ENCODE measurements around the gene SUGT1. TPM values are rescaled to one million over a fixed set of nuclear protein-coding genes. Genes with fewer than 3 reads are reported as not detected.
A peak's percentile ranks its signal among the peaks of the same experiment; 100 is the strongest.

Gene SUGT1
- total and polyA plus RNA-seq, 8 donors, result 7.0 to 44.6 (median 35.0) TPM

DNA sequence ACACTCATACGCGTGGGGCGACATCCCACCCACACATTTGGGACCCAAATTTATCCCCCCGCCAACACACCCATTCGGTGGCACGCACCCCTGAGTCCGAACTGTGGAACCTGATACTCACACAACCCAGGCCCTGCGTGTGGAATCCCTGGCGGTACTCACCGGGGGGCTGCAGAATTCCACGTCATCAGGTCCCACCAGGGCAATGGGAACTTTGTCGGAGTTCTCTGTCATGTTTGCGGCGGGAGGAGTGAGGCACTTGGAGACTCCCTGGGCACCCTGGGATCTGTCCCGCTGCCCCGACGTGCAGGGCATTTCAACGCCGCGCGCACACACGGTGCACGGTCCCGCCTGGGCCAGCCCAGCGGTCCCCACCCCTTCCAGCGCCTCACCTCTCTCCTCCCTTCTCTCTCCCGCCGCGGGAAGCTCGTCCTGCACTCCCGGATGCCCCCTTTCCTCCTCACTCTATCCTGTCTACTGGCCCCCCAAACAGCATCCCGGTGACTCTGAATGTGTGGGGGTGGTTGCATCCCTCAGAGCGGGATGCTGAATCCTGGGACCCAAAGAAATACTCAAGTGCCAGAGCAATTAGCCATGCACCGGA, 86.9 kb downstream of the SUGT1 start, which contains the start of gene CNMD:
CNMD (minus strand) TSS at position 353 of the 604 bp plus-strand sequence; CDS start at position 234, 119 bp downstream.
- no peaks in the 10 kb centered on the region for H3K36me3 ChIP-seq
- intact Hi-C loops (cut with DNase I; ENCODE audit: low total_unique reads), result no loop called here
- TF ChIP-seq POLR2A (IDR thresholded peaks at IDR 0.05) (no peak), EP300 (IDR thresholded peaks at IDR 0.05) (no peak), POLR2AphosphoS5 (IDR thresholded peaks at IDR 0.05) (no peak)
- TF ChIP-seq, protein P1, sequence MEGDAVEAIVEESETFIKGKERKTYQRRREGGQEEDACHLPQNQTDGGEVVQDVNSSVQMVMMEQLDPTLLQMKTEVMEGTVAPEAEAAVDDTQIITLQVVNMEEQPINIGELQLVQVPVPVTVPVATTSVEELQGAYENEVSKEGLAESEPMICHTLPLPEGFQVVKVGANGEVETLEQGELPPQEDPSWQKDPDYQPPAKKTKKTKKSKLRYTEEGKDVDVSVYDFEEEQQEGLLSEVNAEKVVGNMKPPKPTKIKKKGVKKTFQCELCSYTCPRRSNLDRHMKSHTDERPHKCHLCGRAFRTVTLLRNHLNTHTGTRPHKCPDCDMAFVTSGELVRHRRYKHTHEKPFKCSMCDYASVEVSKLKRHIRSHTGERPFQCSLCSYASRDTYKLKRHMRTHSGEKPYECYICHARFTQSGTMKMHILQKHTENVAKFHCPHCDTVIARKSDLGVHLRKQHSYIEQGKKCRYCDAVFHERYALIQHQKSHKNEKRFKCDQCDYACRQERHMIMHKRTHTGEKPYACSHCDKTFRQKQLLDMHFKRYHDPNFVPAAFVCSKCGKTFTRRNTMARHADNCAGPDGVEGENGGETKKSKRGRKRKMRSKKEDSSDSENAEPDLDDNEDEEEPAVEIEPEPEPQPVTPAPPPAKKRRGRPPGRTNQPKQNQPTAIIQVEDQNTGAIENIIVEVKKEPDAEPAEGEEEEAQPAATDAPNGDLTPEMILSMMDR (IDR thresholded peaks at IDR 0.05), result no peak
- peaks cover 11 to 16% (median 13%) of the 10 kb centered on the region in 4 donors for H3K4me1 ChIP-seq
- no peak within 1 kb of the TSS for H3K27ac ChIP-seq
- 7 to 13% (median 9%) methylated on average over 22 to 34 of the region's 34 CpGs for WGBS, 5 donors
- peaks cover 0 to 9% (median 2%) of the 10 kb centered on the region in 4 donors for H3K9me3 ChIP-seq
- DNase-seq, result peak in 1 of 2 donors; percentile 11
- peak within 1 kb of the TSS; percentile 31 to 45 (median 35) for H3K4me3 ChIP-seq
- H3K27me3 ChIP-seq, result peaks cover 10 to 58% (median 25%) of the 10 kb centered on the region in 3 donors

DNA sequence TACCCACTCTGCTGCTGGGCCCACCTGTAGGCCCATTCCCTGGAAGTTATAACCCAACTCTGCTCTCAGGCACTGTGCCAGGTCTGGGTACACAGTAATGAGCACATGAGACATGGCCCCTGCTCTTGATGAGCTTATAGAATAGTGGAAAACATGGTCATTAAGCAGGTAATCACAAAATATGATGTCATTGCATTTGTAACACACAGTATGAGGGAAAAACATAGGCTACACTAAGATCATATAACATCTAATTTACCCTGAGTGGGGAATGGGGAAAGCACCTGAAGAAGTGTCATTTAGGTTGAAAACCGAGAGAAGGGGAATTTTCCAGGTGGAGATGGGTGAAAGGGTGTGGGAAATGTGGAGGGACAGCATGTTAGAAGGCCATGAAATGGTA, 90.9 kb downstream of the SUGT1 start:
- intact Hi-C loops (cut with DNase I; ENCODE audit: low total_unique reads), result no loop called here
- no peak for TF ChIP-seq EP300 (IDR thresholded peaks at IDR 0.05)
- TF ChIP-seq POLR2A (IDR thresholded peaks at IDR 0.05), result no peak
- TF ChIP-seq, protein P1 (IDR thresholded peaks at IDR 0.05), result no peak
- Histone ChIP-seq H3K27ac (no peak overlapping the region), H3K9me3 (peaks cover 0 to 9% (median 2%) of the 10 kb centered on the region in 4 donors), H3K27me3 (peaks cover 10 to 46% (median 24%) of the 10 kb centered on the region in 3 donors), H3K36me3 (no peaks in the 10 kb centered on the region), H3K4me3 (no peak overlapping the region), H3K4me1 (peaks cover 10 to 13% (median 12%) of the 10 kb centered on the region in 4 donors)
- WGBS, 5 donors, result 58 to 74% (median 71%) methylated on average over 1 of the region's 1 CpG
- no peak for DNase-seq

DNA sequence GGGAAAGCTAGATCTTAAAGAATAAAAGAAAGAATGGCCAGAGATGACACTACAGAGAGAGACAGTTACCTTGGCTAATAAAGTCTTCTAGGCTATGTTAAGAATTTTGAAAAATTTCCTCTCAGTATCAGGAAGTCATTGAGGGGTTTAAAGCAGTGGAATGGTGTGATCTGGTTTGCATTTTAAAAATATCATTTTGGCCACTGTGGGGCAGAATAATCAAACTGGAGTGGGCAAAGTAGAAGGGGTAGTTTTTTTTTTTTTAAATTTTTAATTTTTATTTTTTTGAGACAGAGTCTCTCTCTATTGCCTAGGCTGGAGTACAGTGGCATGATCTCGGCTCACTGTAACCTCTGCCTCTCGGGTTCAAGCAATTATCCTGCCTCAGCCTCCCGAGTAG, 91.4 kb downstream of the SUGT1 start:
- Histone ChIP-seq H3K27ac (no peak overlapping the region), H3K36me3 (no peaks in the 10 kb centered on the region), H3K9me3 (peaks cover 0 to 9% (median 2%) of the 10 kb centered on the region in 4 donors), H3K4me1 (peaks cover 6 to 9% (median 7%) of the 10 kb centered on the region in 4 donors), H3K4me3 (no peak overlapping the region), H3K27me3 (peaks cover 6 to 41% (median 20%) of the 10 kb centered on the region in 3 donors)
- no peak for DNase-seq
- WGBS, 5 donors, result 82 to 96% (median 93%) methylated on average over 3 of the region's 3 CpGs
- intact Hi-C loops (cut with DNase I; ENCODE audit: low total_unique reads), result no loop called here
- TF ChIP-seq POLR2A (IDR thresholded peaks at IDR 0.05), result no peak
- TF ChIP-seq EP300 (IDR thresholded peaks at IDR 0.05), result no peak
- TF ChIP-seq, protein P1 (IDR thresholded peaks at IDR 0.05), result no peak
- no peak for TF ChIP-seq POLR2AphosphoS5 (IDR thresholded peaks at IDR 0.05)

DNA sequence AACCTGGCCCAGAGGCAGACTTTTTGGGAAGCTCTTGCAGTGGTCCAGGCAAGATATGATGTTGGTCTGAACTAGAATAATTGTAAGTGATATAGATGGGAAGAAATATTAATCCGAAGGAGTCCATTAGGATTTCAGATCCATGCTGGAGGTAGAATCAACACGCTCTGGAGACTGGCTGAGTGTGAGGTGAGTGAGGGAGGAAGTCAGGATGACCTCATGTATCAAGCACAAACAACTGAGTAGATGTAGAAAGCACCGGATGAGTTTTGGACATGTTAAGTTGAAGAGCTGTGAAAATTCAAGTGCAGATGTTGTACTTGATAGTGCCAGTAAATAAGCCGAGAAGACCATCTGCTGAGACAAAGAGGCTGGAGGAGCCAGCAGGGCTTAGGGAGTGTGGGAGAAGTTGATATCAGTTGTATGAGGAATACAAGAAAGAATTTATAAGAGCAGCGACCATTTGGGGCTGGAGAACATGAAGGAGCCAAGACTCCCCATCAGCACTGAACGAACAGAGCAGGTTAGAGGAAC, 92.3 kb downstream of the SUGT1 start:
- 52 to 73% (median 69%) methylated on average over 6 of the region's 6 CpGs for WGBS, 5 donors
- H3K4me1 ChIP-seq, result no peaks in the 10 kb centered on the region
- no peak overlapping the region for H3K27ac ChIP-seq
- intact Hi-C loops (cut with DNase I; ENCODE audit: low total_unique reads), result no loop called here
- no peak for DNase-seq
- H3K27me3 ChIP-seq, result peaks cover 0 to 33% (median 11%) of the 10 kb centered on the region in 3 donors
- H3K36me3 ChIP-seq, result no peaks in the 10 kb centered on the region
- H3K9me3 ChIP-seq, result peaks cover 0 to 9% (median 2%) of the 10 kb centered on the region in 4 donors
- TF ChIP-seq POLR2A (IDR thresholded peaks at IDR 0.05), result no peak
- TF ChIP-seq EP300 (IDR thresholded peaks at IDR 0.05), result no peak
- TF ChIP-seq POLR2AphosphoS5 (IDR thresholded peaks at IDR 0.05), result no peak
- TF ChIP-seq, protein P1 (IDR thresholded peaks at IDR 0.05), result no peak
- no peak overlapping the region for H3K4me3 ChIP-seq

All from stomach (tissue), 9 donors.